Ascending aorta (tissue), 2 donors: Measurements from ENCODE around the gene FBXW12. TPM values are rescaled to one million over a fixed set of nuclear protein-coding genes. Genes with fewer than 3 reads are reported as not detected.

Source experiments
- DNase-seq, 2 donors: peaks; one replicate each; pipeline ENCODE4 v3.0.0-alpha.2; 2019; ENCODE audit warnings: low spot score in 2 of 2
- H3K27ac ChIP-seq, 2 donors: fragments of 200-600 bp; sonication (generic); one replicate each; pipeline ENCODE4 v1.5.1; 2016 to 2017; ENCODE audit warnings: mild to moderate bottlenecking in 1 of 2
- H3K27me3 ChIP-seq: fragments of 200-600 bp; sonication (generic); one replicate; pipeline ENCODE4 v1.5.1; 2017
- H3K36me3 ChIP-seq, 2 donors: fragments of 200-600 bp; sonication (generic); one replicate each; pipeline ENCODE4 v1.5.1; 2016
- H3K4me1 ChIP-seq, 2 donors: fragments of 200-600 bp; sonication (generic); one replicate each; pipeline ENCODE4 v1.5.1; 2016 to 2017; ENCODE audit warnings: mild to moderate bottlenecking in 1 of 2
- H3K4me3 ChIP-seq, 2 donors: fragments of 200-600 bp; sonication (generic); one replicate each; pipeline ENCODE4 v1.5.1; 2016 to 2017; ENCODE audit warnings: mild to moderate bottlenecking in 1 of 2
- H3K9me3 ChIP-seq, 2 donors: fragments of 200-600 bp; sonication (generic); one replicate each; pipeline ENCODE4 v1.5.1; 2016
- intact Hi-C: fragments of 100-400 bp; cut with DNase I; formaldehyde crosslinking; loops from one replicate; pipeline ENCODE4 v1.15.1; 2023
- total RNA-seq: library from RNA; depleted of rRNA; stranded (reverse); fragments of >200 nt; gene quantifications from one replicate; pipeline ENCODE4 v1.1.0, GENCODE V29; 2016
- TF ChIP-seq, protein P1 (sequence below), 3 experiments: fragments of 200-600 bp in 2 of 3; fragments of 450-650 bp in 1 of 3; sonication (generic) in 2 of 3; IDR thresholded peaks; one replicate each; pipeline ENCODE4 v1.5.1; 2016 to 2019; ENCODE audit warnings: antibody characterized with exemption in 3 of 3, mild to moderate bottlenecking in 1 of 3, moderate library complexity in 1 of 3

Gene FBXW12
- total RNA-seq, 1 donor from 2014 or later = not detected

DNA sequence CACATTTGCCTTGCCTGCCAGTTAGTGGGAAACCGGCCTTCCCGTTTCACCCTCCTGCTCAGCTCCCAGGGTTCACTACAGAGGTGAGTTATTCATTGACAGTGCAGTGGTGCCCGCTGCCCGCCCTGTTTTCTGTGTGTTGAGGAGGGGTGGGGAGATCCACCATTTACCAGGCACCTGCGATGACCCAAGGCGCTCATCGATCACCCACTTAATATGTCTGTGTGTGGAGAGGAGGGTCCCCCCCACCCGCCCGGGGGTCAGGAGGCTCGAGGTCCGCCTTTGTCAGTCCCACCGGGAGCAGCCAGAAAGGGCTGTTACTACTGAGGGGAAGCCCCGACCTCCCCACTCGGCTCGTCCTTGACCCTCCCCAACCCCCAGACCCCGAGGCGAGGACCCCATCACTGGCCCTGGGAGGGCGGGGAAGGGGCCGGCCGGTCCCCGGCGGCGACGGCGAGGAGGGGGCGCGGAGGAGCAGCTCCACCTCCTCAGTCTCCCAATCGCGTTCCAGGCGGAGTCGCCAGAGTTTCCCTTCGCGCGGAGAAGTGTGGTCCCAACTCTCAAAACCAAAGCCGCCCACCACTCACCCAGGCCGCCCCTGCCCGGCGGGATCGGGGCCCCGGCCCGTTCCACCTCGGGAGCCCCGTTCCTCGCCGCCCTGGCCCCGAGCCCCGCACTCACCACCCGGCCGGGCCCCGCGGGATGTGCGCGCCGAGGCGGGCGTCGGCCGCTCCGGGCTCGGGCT, 56.7 kb downstream of the FBXW12 start:
- TF ChIP-seq, protein P1, sequence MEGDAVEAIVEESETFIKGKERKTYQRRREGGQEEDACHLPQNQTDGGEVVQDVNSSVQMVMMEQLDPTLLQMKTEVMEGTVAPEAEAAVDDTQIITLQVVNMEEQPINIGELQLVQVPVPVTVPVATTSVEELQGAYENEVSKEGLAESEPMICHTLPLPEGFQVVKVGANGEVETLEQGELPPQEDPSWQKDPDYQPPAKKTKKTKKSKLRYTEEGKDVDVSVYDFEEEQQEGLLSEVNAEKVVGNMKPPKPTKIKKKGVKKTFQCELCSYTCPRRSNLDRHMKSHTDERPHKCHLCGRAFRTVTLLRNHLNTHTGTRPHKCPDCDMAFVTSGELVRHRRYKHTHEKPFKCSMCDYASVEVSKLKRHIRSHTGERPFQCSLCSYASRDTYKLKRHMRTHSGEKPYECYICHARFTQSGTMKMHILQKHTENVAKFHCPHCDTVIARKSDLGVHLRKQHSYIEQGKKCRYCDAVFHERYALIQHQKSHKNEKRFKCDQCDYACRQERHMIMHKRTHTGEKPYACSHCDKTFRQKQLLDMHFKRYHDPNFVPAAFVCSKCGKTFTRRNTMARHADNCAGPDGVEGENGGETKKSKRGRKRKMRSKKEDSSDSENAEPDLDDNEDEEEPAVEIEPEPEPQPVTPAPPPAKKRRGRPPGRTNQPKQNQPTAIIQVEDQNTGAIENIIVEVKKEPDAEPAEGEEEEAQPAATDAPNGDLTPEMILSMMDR (IDR thresholded peaks at IDR 0.05) = no peak
- no peak for DNase-seq
- no peaks in the 10 kb centered on the region for H3K27me3 ChIP-seq
- H3K36me3 ChIP-seq = peaks cover 4 to 16% of the 10 kb centered on the region in 2 donors
- H3K4me1 ChIP-seq = peaks cover 18 to 39% of the 10 kb centered on the region in 2 donors
- no peaks in the 10 kb centered on the region for H3K9me3 ChIP-seq
- H3K27ac ChIP-seq = peak overlapping the region; percentile 95 to 98
- intact Hi-C loops = loop anchor here (1.0 kb wide), 1 partner anchor 26 kb away; no protein-coding TSS in a partner anchor
- peak overlapping the region; percentile 79 to 94 for H3K4me3 ChIP-seq

DNA sequence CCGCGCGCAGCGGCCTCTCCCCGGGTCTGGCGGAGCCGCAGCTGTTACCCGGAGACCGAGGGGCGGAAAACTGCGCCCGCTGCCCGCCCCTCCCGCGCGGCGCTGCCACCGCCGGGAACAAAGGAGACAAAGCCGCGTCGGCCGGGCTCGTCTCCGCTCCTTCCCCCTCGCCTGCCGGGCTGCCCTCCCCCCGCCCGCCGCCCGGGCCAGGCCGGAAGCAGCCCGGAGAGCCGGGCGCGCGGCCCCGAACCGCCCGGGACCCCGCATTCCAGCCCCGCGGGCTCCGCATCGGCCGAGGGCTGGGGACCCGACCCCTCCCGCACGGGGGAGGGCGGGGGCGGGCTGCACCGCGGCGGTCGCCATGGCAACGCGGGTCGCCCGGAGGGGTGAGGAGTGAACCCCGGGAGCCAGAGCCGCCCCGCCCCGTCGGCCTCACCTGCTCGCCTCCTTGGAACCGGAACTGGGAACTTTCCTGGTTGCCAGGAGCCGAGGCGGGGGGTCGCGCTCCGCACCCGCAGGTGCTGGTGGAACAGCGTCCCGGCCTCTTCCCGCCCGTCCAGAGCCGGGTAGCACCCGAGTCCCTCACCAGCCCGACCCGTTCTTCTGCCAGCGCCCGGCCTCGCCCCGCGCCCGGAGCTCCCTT, 57.4 kb downstream of the FBXW12 start:
- Histone ChIP-seq H3K27ac (peak overlapping the region; percentile 95 to 98), H3K27me3 (no peaks in the 10 kb centered on the region), H3K4me1 (peaks cover 12 to 32% of the 10 kb centered on the region in 2 donors), H3K4me3 (peak overlapping the region; percentile 79 to 94), H3K36me3 (peaks cover 0 to 11% of the 10 kb centered on the region in 2 donors), H3K9me3 (no peaks in the 10 kb centered on the region)
- TF ChIP-seq, protein P1 (IDR thresholded peaks at IDR 0.05) = no peak
- DNase-seq = no peak
- intact Hi-C loops = loop anchor here (1.0 kb wide), 1 partner anchor 27 kb away; no protein-coding TSS in a partner anchor

DNA sequence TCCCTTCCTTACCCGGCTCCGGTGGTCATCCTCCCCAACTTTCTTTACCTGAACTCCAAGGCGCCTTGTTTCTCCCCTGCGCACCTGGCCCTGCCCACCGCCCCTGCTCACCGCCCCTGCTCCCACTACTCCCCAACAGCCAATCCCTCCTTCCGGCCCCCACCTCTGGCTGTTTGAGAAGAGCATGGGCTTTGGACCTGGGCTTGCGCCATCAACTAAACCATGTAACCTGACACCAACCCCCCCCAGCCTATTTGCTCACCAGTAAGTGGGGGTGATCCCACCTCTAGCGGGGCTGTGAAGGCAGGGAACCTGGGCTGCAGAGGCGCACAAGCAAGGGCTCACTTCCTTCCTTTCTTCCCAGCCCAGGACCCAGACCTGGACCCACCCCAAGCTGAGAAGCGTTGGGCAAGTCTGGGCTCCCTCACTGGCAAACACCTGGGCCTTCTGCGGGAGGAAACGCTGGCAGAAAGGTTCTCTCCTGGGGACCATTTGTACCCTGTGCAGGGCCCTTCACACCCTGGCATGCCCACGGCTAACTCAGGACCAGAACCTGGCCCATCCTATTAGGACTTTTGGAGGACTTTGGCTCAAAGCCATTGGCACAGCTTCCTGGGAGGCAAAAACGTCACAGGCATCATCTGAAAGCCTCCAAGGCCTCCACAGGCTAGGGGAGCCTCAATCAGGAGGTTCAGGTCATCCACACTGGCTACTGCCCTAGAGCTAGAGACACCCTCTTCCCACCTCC, 58.1 kb downstream of the FBXW12 start, which contains the start of gene PLXNB1:
Gene PLXNB1, minus strand, starts transcription at position 127 of the 748 bp plus-strand sequence. CDS start 5,475 bp downstream, outside the sequence.
- Histone ChIP-seq H3K27ac (peak within 1 kb of the TSS; percentile 95 to 98), H3K9me3 (no peaks in the 10 kb centered on the region), H3K36me3 (peaks cover 0 to 11% of the 10 kb centered on the region in 2 donors), H3K4me1 (peaks cover 12 to 26% of the 10 kb centered on the region in 2 donors), H3K4me3 (peak within 1 kb of the TSS; percentile 79 to 94), H3K27me3 (no peaks in the 10 kb centered on the region)
- peak in 1 of 2 donors; percentile 91 for DNase-seq
- intact Hi-C loops = loop anchor here (1.0 kb wide), 1 partner anchor 28 kb away; no protein-coding TSS in a partner anchor
- TF ChIP-seq, protein P1 (IDR thresholded peaks at IDR 0.05) = no peak

DNA sequence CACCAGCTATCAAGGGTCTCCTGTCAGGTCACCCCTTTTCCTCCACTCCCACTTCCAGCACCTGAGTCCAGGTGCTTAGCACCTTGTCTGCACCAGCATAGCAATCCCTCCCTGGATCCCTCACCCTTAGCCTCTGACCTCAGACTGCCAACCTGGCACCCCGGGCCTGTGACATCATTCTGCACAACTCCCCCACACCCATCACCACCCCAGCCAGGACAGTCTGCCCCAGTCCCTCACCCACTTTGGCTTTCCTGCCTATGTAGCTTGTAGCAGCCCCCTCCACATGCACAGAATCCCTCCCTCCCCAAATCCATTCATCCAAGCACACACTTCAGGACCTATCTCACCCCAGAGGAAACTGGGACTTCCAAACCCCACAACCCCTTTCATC, 58.7 kb downstream of the FBXW12 start:
- H3K27ac ChIP-seq = peak overlapping the region; percentile 95 to 98
- DNase-seq = no peak
- TF ChIP-seq, protein P1 (IDR thresholded peaks at IDR 0.05) = no peak
- H3K36me3 ChIP-seq = peaks cover 0 to 11% of the 10 kb centered on the region in 2 donors
- peaks cover 8 to 20% of the 10 kb centered on the region in 2 donors for H3K4me1 ChIP-seq
- H3K27me3 ChIP-seq = no peaks in the 10 kb centered on the region
- intact Hi-C loops = no loop called here
- no peaks in the 10 kb centered on the region for H3K9me3 ChIP-seq
- peak overlapping the region; percentile 79 to 94 for H3K4me3 ChIP-seq
